Endometrial microvascular endothelial cells (primary cell): ENCODE data around the gene NFKBIB. TPM values are rescaled to one million over a fixed set of nuclear protein-coding genes. Genes with fewer than 3 reads are reported as not detected.

Experiments
- in situ Hi-C: cut with HindIII; loops from 2 replicates; pipeline ENCODE4 v1.10.0; 2017; ENCODE audit warnings: low sequenced_read_pairs, low pct_unique_long_range_greater_than_20kb; ENCODE audit errors: inconsistent ontology term
- total RNA-seq: library from RNA; depleted of rRNA; stranded (reverse); fragments of >200 nt; gene quantifications from one replicate; pipeline ENCODE4 v1.2.3, GENCODE V29; 2015; ENCODE audit errors: inconsistent ontology term

Gene NFKBIB
- total RNA-seq, 1 donor from 2014 or later = 31.4 TPM

DNA sequence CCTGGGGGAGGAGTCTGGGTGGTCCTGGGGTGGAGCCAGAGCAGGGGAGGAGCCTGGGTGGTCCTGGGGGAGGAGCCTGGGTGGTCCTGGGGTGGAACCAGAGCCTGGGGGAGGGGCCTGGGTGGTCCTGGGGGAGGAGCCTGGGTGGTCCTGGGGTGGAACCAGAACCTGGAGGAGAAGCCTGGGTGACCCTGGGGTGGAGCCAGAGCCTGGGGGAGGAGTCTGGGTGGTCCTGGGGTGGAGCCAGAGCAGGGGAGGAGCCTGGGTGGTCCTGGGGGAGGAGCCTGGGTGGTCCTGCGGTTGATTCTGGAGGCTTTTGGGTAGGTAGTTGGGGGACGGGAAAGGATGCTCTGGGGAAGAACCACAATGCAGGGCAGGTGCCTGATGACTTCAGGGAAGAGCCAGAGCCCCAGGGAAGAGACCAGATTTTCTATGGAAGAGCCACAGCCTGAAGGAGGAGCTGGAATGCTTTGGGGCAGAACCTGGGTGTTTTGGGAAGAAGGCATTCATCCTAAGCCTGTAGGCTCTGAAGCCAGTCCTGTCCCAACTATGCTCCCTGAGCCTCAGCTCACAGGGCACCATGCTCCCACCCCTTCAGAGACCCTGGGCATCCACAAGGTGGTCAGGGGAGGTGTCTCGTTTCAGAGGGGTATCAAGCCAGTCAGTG is 45.9 kb downstream of the NFKBIB start:
- in situ Hi-C loops = no loop called here

DNA sequence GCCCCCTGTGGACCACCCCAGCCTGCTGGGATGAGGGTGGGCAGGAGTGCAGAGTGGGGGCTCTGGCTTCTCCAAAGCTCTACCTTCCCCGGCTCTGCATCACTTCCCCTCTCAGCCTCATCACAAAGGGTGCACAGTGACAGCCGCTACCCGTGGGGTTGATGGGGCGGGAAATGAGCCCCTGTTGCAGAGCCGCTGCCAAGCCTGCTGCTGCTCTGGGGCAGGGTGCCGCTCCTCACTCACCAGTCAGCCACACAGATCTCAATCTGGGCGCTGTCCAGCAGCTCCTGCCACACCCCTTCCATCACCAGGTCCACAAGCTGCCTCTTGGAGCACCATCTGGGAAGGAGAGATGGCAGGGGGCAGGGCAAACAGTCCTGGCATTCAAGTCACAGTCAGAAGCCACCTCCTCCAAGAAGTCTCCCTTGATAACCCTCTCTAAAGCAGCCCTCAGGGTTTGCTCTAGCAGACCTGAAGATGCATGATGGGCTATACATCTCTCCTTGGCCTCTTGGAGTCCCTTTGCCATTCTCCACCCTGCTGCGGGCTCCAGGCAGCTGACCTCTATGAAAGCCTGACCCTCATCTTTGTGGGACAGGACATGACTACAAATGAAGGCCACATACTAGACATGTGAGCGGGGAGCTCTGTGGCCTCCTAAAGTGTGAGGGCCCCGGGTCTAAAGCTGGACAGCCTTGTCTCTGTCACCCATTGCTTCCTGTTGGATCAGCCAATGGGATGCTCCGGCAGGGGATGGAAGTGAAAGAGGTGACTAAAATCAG is 46.7 kb downstream of the NFKBIB start:
- in situ Hi-C loops = no loop called here

DNA sequence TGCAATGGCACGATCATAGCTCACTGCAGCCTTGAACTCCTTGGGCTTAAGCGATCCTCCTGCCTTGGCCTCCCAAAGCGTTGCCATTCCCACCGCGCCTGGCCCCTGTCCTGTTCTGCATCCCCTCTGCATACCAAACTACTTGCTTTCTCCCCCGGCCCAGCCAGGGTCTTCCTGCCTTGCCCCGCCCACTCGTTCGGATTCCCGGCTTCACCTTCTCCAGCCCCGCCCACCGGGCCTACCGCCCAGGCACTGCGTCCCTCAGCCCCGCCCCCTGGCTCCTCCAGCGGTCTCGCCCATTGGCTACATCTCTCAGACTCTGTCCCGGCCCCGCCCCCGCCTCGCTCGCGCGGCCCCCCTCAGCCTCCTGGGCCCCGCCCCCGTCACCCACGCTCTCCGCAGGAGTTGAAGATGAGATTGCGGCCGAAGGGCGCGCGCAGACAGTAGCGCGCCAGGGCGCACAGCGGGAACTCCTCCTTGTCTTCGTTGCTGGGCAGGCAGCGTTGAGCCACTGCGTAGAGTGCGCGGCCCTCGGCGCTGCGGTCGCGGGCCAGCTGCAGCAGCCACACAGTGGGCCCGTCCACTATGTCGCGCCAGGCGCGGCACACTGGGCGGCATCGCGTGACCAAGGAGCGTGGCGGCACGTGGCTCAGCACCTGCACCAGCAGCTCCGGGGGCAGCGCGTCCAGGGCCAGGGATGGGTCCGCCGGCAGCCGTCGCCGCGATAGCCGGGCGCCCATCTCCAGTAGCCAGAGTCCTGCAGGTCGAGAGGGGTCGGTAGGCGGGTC is 50.0 kb downstream of the NFKBIB start:
- in situ Hi-C loops = no loop called here

DNA sequence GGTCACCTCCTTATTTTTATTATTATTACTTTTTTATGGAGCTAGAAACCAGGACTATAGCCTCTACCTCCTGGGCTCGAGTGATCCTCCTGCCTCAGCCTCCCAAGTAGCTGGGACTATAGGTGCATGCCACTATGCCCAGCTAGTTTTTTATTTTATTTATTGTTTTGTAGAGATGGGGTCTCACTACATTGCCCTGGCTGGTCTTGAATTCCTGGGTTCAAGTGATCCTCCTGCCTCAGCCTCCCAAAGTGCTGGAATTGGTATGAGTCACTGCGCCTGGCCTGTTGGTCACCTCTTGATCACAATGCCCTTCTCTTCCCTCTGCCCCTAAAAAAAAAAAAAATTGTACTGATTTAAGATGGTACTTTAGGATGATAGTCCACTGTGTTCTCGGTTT is 51.4 kb downstream of the NFKBIB start:
- in situ Hi-C loops = no loop called here

DNA sequence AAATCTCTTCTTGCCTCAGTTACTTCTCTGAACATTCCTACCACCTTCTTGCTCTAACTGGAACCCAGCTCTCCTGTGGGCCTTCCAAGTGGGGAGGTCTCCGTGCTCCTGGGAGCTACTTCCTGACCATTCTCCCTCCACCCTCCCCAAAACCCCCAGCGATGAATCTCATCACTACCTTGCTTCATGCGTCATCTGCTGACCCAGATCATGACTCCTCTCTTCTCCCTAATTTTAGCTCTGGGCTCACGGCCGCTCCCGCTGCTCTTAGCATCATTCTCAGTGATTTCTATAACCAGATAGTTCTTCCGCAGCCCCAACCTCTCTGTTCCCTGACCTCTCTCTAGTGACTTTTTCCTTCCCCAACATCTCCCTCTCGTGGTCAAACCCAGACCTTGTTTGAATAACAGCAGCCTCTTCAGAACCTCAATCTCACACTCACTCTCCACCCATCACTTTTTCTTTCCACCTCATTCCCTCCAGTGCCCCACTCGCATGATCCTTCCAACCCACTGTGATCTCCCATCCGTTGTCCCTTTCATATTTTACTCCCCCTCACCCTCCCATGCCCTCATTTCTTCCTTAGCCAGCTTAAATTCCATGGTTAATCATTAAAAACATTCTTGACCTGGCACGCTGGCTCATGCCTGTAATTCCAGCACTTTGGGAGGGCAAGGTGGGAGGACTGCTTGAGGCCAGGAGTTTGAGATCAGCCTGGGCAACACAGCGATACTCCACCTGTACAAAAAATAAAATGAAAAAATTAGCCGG is 52.8 kb downstream of the NFKBIB start:
- in situ Hi-C loops = no loop called here

DNA sequence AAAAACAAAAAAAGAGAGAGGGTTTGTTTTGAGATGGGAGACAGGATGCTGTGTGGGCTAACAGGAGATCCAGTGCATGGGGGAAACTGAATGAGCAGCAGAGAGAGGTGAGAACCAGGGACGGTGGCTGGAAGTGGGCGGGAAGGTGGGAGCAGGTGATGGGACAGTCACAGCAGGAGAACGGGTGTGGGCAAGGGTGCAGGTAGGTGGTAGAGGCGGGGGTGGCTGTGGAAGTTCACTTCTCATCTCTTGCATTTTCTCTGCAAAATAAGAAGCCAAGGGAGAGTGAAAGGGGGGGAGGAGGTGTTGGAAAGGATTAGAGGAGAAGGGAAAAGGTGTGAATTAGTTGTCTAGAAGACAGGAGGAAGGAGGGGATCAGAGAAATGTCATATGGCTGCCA is 53.9 kb downstream of the NFKBIB start:
- in situ Hi-C loops = no loop called here

DNA sequence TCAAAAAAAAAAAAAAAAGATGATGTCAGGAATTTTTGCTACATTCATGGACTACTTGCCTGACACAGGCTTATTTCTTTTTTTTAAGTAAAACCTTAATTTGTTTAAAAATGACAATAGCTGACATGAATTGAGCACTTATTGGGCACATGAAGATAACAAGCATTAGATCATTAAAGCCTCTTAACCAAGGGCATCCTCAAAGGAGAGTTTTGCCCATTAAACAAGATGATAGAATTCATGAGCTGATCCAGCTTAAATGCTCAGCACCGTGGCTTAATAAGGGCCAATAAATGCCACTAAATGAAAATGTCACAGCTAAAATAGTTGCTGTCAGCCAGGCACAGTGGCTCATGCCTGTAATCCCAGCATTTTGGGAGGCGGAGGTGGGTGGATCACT is 56.5 kb downstream of the NFKBIB start:
- in situ Hi-C loops = no loop called here

DNA sequence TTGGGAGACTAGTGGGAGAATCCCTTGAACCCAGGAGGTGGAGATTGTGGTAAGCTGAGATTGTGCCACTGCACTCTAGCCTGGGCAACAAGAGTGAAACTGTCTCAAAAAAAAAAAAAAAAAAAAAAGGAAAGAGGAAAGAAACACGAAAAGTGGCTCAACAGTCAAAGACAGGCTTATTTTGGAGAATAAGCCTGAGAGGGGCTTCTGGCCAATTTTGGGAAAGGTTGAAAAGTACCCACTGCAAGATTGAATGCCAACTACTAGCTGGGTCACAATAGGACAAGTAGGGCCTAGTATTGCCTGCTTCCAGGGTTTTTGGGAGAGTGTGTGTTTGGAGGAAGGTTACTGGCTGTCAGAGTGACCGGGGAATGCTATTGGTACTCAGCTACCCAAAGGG is 58.5 kb downstream of the NFKBIB start:
- in situ Hi-C loops = no loop called here

Other genes starting within 250 kb of the NFKBIB start
- gene CAPN12, start 155.5 kb upstream of the NFKBIB start, total RNA-seq = not detected
- gene LGALS7, start 126.5 kb upstream of the NFKBIB start, total RNA-seq = not detected
- gene LGALS7B, start 110.8 kb upstream of the NFKBIB start, total RNA-seq = not detected
- 0.56 TPM for gene LGALS4, start 87.0 kb upstream of the NFKBIB start, total RNA-seq
- 70.3 TPM for gene ECH1, start 68.2 kb upstream of the NFKBIB start, total RNA-seq
- gene HNRNPL, start 50.0 kb upstream of the NFKBIB start, total RNA-seq = 309 TPM
- gene RINL, start 21.7 kb upstream of the NFKBIB start, total RNA-seq = 5.0 TPM
- gene SIRT2, start 351 bp upstream of the NFKBIB start, total RNA-seq = 73.3 TPM
- gene CCER2, start 12.2 kb downstream of the NFKBIB start, total RNA-seq = not detected
- 32.5 TPM for gene SARS2, start 30.8 kb downstream of the NFKBIB start, total RNA-seq
- 67.3 TPM for gene MRPS12, start 31.0 kb downstream of the NFKBIB start, total RNA-seq
- 30.0 TPM for gene FBXO17, start 75.8 kb downstream of the NFKBIB start, total RNA-seq
- gene FBXO27, start 132.6 kb downstream of the NFKBIB start, total RNA-seq = 8.7 TPM
- not detected for gene ACP7, start 184.4 kb downstream of the NFKBIB start, total RNA-seq
- gene PAK4, start 225.8 kb downstream of the NFKBIB start, total RNA-seq = 17.9 TPM